ENCODE measurements around the gene PPTC7.
"Not testable (repeated sequence)": the region's sequence is repeated elsewhere in the genome, so short reads cannot be mapped to it uniquely, and the experiment has no call there.

Gene PPTC7

GRCh38 chr12:110536834-110537604 lies 46.1 kb downstream of the PPTC7 start:
- no peak for DNase-seq (ENCODE audit: low spot score)

DNA sequence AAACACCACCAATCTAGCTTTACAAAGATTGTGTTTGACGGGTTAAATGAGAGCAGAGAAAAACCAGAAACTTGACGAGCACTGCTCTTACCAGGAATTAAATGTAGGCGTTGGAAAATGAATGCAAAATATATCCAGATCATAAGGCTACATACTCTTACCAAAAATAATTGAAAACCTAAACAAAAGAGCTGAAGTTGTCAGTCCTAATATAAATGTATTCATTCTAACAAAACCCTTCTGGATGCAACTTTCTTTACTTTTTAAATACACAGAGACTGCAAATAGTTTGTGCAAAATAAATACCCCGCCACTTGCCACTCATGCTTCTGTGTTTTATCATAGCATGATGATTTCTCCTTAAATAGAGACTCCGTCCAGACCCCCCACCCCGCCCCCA lies 48.3 kb downstream of the PPTC7 start:
- no peak for DNase-seq (ENCODE audit: low spot score)

GRCh38 chr12:110533607-110534006 lies 49.5 kb downstream of the PPTC7 start:
- no peak for DNase-seq (ENCODE audit: low spot score)

GRCh38 chr12:110532644-110533043 lies 50.5 kb downstream of the PPTC7 start:
- DNase-seq (ENCODE audit: low spot score): no peak

DNA sequence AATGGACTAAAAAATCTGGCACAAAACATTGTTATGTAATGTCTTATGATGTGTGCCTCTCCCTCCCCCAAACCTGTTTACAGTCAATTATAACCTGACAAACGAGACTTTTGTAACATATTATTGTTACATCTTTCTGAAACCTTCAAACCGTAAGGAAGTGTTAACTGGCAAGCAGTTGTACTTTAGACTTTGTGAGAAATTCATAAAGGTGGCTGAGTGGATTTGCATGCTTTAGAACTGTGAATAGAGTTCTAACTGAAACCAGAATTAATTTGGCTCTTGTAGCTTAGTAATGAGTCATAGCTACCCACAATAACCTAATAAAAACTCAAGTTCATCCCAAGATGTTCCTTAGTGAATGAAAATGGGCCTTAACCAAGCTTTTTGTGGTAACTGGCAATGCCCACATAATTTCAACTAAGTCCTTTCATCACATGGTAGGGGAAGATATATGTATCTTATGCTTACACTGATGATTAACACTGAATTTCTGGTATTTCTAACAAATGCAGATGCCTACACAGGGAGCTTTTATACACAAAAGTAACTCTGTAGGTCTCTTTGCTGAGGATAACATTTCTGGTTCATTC lies 51.3 kb downstream of the PPTC7 start:
- DNase-seq (ENCODE audit: low spot score): no peak

DNA sequence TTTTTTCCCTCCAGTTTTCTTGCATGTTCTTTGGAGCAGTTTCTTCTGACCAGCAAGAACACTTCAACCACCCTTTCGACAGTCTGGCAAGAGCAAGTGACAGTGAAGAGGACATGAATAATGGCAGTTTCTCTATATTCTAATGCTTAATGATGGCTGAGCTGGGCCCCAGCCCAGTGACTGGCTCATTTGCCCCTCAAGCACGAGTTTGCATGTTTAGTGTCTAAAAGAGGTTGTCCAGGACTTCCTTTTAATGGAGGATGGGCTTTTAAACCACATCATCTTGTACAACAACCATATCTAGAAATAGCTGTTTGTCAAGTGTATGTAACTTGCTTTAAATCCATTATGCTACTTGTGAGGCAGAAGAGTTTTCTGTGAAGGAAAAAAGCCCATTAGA lies 52.6 kb downstream of the PPTC7 start:
- no peak for DNase-seq (ENCODE audit: low spot score)

- DNase-seq (ENCODE audit: low spot score): no peak
Measured at GRCh38 chr12:110528277-110528839, 54.8 kb downstream of the PPTC7 start.

DNA sequence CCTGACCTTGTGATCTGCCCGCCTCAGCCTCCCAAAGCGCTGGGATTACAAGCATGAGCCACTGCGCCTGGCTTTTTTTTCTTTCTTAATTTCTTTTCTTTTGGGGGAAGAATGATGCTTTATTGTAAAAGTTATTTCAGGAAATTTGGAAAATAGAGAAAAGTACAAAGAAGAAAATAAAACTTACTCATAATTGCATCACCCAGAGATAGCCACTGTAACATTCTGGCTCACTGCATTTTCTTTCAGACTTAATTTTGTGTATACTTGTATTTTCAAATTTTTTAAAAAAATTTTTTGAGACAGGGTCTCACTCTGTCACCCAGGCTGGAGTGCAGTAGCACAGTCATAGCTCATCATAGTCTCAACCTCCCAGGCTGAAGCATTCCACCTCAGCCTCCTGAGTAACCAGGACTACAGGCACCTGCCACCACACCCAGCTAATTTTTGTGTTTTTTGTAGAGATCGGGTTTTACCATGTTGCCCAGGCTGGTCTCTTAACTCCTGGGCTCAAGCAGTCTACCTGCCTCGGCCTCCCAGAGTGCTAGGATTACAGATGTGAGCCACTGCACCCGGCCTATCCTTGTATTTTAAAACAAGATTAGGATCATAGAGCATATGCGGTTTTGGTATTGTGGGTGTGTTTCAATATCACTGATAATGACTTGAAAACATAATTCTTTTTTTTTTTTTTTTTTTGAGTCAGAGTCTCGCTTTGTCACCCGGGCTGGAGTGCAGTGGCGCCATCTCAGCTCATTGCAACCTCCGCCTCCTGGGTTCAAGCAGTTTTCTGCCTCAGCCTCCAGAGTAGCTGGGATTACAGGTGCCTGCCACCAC lies 62.0 kb downstream of the PPTC7 start:
- DNase-seq (ENCODE audit: low spot score): not testable (repeated sequence)

DNA sequence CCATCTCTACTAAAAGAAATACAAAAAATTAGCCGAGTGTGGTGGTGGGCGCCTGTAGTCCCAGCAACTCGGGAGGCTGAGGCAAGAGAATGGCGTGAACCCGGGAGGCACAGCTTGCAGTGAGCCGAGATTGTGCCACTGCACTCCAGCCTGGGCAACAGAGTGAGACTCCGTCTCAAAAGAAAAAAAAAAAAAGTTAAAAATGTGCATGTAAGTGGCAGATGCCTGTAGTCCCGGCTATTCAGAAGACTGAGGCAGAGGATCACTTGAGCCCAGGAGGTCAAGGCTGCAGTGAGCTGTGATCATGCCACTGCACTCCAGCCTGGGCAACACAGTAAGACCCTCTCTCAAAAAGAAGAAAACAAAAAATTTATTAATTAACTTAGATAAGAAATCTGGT lies 65.1 kb downstream of the PPTC7 start:
- not testable (repeated sequence) for DNase-seq (ENCODE audit: low spot score)

DNA sequence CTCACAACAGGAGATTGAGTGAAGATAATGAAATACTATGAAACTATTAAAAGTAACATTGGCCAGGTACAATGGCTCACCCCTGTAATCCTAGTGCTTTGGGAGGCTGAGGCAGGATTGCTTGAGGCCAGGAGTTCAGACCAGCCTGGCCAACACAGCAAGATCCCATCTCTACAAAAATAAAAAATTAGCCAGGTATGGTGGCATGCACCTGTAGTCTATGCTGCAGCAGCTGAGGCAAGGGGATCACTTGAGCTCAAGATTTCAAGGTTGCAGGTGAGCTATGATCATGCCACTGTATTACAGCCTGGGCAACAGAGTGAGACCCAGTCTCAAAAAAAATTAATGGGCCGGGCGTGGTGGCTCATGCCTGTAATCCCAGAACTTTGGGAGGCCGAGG lies 66.1 kb downstream of the PPTC7 start:
- no peak for DNase-seq (ENCODE audit: low spot score)

DNA sequence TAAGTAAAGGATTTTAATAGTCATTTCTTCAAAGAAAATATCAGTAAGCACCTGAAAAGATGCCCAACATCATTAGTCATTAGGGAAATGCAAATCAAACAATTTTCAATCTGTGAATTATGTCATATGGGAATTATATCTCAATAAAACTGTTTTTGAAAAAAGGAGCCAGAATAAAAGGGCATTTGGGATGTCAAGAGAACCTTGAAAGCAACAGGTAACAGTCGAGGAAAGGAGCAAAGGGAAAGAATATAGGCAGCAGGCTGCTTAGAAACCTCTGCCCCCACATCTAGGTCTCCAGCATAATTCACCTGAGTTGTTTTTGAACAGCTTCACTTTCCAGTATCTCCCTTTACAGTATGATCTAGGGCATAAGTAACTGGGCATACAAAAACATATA lies 68.8 kb downstream of the PPTC7 start:
- DNase-seq (ENCODE audit: low spot score): no peak

DNA sequence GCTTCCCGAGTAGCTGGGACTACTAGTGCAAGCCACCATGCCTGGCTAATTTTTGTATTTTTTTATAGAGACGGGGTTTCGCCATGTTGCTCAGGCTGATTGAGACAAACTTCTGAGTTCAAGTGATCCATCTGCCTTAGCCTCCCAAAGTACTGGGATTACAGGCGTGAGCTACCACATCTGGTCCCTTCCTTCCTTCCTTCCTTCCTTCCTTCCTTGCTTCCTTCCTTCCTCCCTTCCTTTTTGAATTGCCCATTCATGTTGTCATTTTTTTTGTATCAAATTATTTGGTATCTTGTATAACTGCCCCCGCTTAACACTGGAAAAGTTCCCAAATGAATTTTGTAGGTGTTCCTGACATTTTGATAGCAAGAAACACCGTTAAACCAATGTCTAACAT lies 69.3 kb downstream of the PPTC7 start:
- no peak for DNase-seq (ENCODE audit: low spot score)

GRCh38 chr12:110508071-110508586 lies 75.0 kb downstream of the PPTC7 start:
- DNase-seq (ENCODE audit: low spot score): no peak

- no peak for DNase-seq (ENCODE audit: low spot score)
Measured at GRCh38 chr12:110505332-110505731, 77.8 kb downstream of the PPTC7 start.

- DNase-seq (ENCODE audit: low spot score): peak; percentile 18
Measured at GRCh38 chr12:110503432-110503831, 79.7 kb downstream of the PPTC7 start.

- DNase-seq (ENCODE audit: low spot score): peak; percentile 96
Measured at GRCh38 chr12:110501752-110502738, 81.1 kb downstream of the PPTC7 start, which contains the start of the genes RAD9B and VPS29. TSS of gene RAD9B (plus strand) at chr12:110502331. CDS start at chr12:110502338, 7 bp downstream. TSS of gene VPS29 (minus strand) at chr12:110502111. CDS start at chr12:110502051, 60 bp downstream.

- DNase-seq (ENCODE audit: low spot score): peak; percentile 33
Measured at GRCh38 chr12:110501399-110501751, 81.7 kb downstream of the PPTC7 start.

DNA sequence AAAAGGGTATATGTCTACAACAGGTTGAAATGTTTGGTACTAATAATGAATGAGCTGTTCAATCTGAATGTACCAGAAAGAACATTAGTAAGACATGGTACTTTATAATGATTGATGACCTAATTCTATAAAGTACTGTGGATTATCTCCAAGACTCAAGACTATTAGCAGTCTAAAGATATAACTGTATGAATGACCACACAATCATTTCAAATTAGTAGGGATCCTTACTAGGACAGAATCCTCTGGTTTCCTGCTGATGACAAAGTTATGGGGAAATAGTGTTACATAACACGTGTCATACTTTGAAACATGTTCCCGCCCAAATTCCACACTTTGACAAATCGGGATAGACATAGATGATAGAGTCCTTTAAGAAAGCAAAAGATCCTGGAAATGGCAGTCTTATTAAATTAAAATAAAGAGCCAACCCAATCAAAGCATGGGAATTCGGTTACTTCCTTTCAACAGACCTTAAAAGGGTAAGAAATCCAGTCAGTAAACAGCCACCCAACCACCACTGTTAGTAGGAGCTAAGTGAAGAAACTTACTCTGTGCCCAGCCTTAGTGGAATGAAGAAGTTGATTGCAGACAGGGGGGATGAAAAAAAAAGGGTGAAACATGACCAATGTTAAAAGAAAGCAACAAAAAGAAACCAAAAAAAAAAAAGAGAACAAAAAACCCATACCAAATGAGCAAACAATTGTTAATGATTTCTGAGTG lies 84.0 kb downstream of the PPTC7 start:
- no peak for DNase-seq (ENCODE audit: low spot score)
